K562 (cell line): ENCODE data around the gene MINDY4. TPM values are rescaled to one million over a fixed set of nuclear protein-coding genes. Genes with fewer than 3 reads are reported as not detected.

Experiments used
- ARHGAP35 ChIP-seq: fragments of 450-650 bp; IDR thresholded peaks from 2 replicates; pipeline ENCODE4 v1.6.1; 2018; ENCODE audit not compliant: partially characterized antibody
- CHD2 ChIP-seq: IDR thresholded peaks from 2 replicates; pipeline ENCODE4 v1.6.1; 2011; ENCODE audit warnings: low read depth, low read length
- CREB1 ChIP-seq, 2 experiments: sonication (generic) in 1 of 2; formaldehyde crosslinking in 1 of 2; IDR thresholded peaks; 2 replicates each; pipeline versions ENCODE4 v1.6.1 to v1.8.0; 2012 to 2022; ENCODE audit warnings: inconsistent platforms in 1 of 2, mild to moderate bottlenecking in 1 of 2, missing genetic modification reagents in 1 of 2, moderate library complexity in 1 of 2
- ETV1 ChIP-seq: fragments of 450-650 bp; conservative IDR thresholded peaks from 2 replicates; pipeline ENCODE4 v1.6.1; 2016; ENCODE audit warnings: missing genetic modification characterization, control low read depth, low read depth, missing compliant biosample characterization
- GTF2A2 ChIP-seq: IDR thresholded peaks from 2 replicates; pipeline ENCODE4 v1.6.1; 2016; ENCODE audit warnings: mild to moderate bottlenecking, missing genetic modification characterization, missing compliant biosample characterization
- MEIS2 ChIP-seq: fragments of 450-650 bp; IDR thresholded peaks from 2 replicates; pipeline ENCODE4 v1.6.1; 2014; ENCODE audit warnings: mild to moderate bottlenecking; ENCODE audit not compliant: partially characterized antibody
- NFRKB ChIP-seq: fragments of 450-650 bp; IDR thresholded peaks from 2 replicates; pipeline ENCODE4 v1.6.1; 2016; ENCODE audit warnings: low read depth
- SMC3 ChIP-seq: conservative IDR thresholded peaks from 2 replicates; pipeline ENCODE4 v1.6.1; 2011; ENCODE audit warnings: low read depth, low read length, improper control_type of control experiment; ENCODE audit not compliant: insufficient read depth
- SREBF1 ChIP-seq: fragments of 150-350 bp; IDR thresholded peaks from 2 replicates; pipeline ENCODE4 v1.6.1; 2014; ENCODE audit warnings: antibody characterized with exemption, low read depth, low read length, borderline replicate concordance
- ZBTB12 ChIP-seq: fragments of 250-450 bp; sonication (Bioruptor Pico); IDR thresholded peaks from 2 replicates; pipeline ENCODE4 v1.4.0; 2020
- ZNF134 ChIP-seq: fragments of 250-450 bp; sonication (Bioruptor Pico); conservative IDR thresholded peaks from 2 replicates; pipeline ENCODE4 v1.4.0; 2020
- ZNF184 ChIP-seq: sonication (generic); formaldehyde crosslinking; IDR thresholded peaks from 2 replicates; pipeline ENCODE4 v1.5.0; 2020; ENCODE audit warnings: missing genetic modification reagents
- ZNF239 ChIP-seq: fragments of 250-450 bp; sonication (Bioruptor Pico); IDR thresholded peaks from 2 replicates; pipeline ENCODE4 v1.4.0; 2020; ENCODE audit warnings: mild to moderate bottlenecking
- ZNF431 ChIP-seq: sonication (generic); formaldehyde crosslinking; IDR thresholded peaks from 2 replicates; pipeline ENCODE4 v1.8.0; 2022; ENCODE audit warnings: mild to moderate bottlenecking, missing genetic modification reagents
- ZNF586 ChIP-seq: fragments of 450-650 bp; formaldehyde crosslinking; conservative IDR thresholded peaks from 2 replicates; pipeline ENCODE4 v1.4.0; 2020; ENCODE audit warnings: mild to moderate bottlenecking, moderate library complexity
- ZSCAN29 ChIP-seq: fragments of 450-650 bp; IDR thresholded peaks from 2 replicates; pipeline ENCODE4 v1.6.1; 2017
- polyA plus RNA-seq, 8 experiments: library from polyadenylated mRNA; depleted of rRNA in 4 of 8; stranded (reverse) in 5 of 8; unstranded in 3 of 8; fragments of >200 nt; fragmentation: Nextera tagmentation in 2 of 8; fragmentation: Illumina TruSeq in 1 of 8; extraction: Ambion mirVana in 2 of 8; extraction: Trizol in 1 of 8; gene quantifications; 2 replicates each; pipeline versions ENCODE4 v1.2.1 to v1.2.3, GENCODE V29; 2011 to 2014; ENCODE audit warnings: inconsistent platforms in 1 of 8, missing spikeins in 1 of 8
- total RNA-seq, 7 experiments: library from RNA; depleted of rRNA in 6 of 7; stranded (reverse); fragments of >200 nt in 6 of 7; fragmentation: Illumina TruSeq in 2 of 7; extraction: Trizol in 2 of 7; gene quantifications; 2 replicates each; pipeline versions ENCODE4 v1.2.1 to v1.2.3, GENCODE V29; 2011 to 2021; ENCODE audit warnings: low replicate concordance in 1 of 7
- TF ChIP-seq, protein P1 (sequence below): sonication (generic); formaldehyde crosslinking; IDR thresholded peaks from 2 replicates; pipeline ENCODE4 v1.8.0; 2022; ENCODE audit warnings: missing genetic modification reagents, mild to moderate bottlenecking, moderate library complexity, borderline replicate concordance
- TF ChIP-seq, protein P2 (sequence below): fragments of 250-450 bp; sonication (Bioruptor Pico); IDR thresholded peaks from 2 replicates; pipeline ENCODE4 v1.9.0; 2021; ENCODE audit warnings: mild to moderate bottlenecking

The MINDY4 gene
- total and polyA plus RNA-seq, 9 of the 15 experiments (the other 6 are each of a cell fraction or from before 2014, with no cell fraction given): 2.1 to 16.7 (median 11.0) TPM

DNA sequence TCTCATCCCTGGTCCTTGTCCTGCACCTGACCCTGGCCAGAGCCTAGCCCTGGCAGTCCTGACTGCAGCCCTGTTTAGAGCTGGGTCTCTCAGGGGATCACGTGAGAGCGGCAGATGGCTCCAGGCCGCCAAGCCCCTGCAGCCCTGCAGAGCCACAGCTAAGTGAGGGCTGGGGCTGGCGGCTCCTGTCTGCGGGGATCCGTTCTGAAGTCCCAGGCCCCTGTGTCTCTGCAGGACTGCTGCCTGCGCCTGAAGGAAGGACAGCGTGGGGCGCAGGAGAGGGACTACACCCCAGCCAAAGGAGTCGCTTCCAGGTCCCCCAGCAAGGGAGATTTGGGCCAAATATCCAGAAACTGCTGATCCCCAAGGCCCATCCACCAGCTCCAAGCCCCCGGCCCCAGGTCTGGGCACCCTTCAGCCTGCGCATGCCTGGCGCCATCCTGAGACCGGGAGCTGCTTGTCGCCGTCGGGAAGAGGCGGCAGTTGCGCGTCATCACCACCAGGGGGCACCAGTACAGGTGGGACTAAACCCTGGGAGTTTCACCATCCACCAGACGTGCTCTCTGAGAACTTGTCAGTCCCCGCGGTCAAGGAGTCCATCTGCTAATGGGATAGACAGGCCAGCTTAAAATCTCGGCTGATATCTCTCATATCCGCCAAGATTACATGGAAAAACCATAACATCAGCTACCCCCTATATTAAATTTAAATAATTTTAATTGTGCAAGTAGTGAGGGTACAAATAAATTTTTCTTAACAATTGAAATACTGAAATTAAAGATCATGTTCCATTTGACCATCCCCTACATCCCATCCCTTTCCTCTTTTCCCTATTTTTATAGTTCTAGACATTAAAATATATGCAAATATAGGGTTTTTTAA, 167.5 kb downstream of the MINDY4 start (continued):
- TF ChIP-seq, protein P1, sequence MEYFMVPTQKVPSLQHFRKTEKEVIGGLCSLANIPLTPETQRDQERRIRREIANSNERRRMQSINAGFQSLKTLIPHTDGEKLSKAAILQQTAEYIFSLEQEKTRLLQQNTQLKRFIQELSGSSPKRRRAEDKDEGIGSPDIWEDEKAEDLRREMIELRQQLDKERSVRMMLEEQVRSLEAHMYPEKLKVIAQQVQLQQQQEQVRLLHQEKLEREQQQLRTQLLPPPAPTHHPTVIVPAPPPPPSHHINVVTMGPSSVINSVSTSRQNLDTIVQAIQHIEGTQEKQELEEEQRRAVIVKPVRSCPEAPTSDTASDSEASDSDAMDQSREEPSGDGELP (CRISPR knock-in tag): peak; percentile 53; the same call in 1 of the 2 replicates
- TF ChIP-seq, protein P2, sequence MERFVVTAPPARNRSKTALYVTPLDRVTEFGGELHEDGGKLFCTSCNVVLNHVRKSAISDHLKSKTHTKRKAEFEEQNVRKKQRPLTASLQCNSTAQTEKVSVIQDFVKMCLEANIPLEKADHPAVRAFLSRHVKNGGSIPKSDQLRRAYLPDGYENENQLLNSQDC (CRISPR knock-in tag): no peak
- TF ChIP-seq ZSCAN29 (no peak), ZNF184 (CRISPR knock-in tag) (no peak), ZNF239 (CRISPR knock-in tag) (no peak), ZBTB12 (CRISPR knock-in tag) (no peak), ZNF431 (CRISPR knock-in tag) (no peak), ZNF586 (CRISPR knock-in tag) (no peak), SMC3 (peak; percentile 63), SREBF1 (no peak), CHD2 (no peak), MEIS2 (peak; percentile 45), GTF2A2 (tag) (no peak), NFRKB (no peak), ETV1 (tag) (no peak), ARHGAP35 (no peak), CREB1 (IDR thresholded peaks at IDR 0.05) (peak; percentile 83), CREB1 (CRISPR knock-in tag; IDR thresholded peaks at IDR 0.05) (peak; percentile 89), ZNF134 (CRISPR knock-in tag) (no peak)
